GM18520 (cell line): Measurements from ENCODE around the gene NDUFAF8.
A peak's percentile ranks its signal among the peaks of the same experiment; 100 is the strongest.
"Not testable (repeated sequence)": the region's sequence is repeated elsewhere in the genome, so short reads cannot be mapped to it uniquely, and the experiment has no call there.

Experiments
- ATAC-seq: cut with Tn5 transposase; IDR thresholded peaks from one replicate; pipeline ENCODE4 v1.9.1; 2021; ENCODE audit not compliant: unreplicated experiment

Gene NDUFAF8

DNA sequence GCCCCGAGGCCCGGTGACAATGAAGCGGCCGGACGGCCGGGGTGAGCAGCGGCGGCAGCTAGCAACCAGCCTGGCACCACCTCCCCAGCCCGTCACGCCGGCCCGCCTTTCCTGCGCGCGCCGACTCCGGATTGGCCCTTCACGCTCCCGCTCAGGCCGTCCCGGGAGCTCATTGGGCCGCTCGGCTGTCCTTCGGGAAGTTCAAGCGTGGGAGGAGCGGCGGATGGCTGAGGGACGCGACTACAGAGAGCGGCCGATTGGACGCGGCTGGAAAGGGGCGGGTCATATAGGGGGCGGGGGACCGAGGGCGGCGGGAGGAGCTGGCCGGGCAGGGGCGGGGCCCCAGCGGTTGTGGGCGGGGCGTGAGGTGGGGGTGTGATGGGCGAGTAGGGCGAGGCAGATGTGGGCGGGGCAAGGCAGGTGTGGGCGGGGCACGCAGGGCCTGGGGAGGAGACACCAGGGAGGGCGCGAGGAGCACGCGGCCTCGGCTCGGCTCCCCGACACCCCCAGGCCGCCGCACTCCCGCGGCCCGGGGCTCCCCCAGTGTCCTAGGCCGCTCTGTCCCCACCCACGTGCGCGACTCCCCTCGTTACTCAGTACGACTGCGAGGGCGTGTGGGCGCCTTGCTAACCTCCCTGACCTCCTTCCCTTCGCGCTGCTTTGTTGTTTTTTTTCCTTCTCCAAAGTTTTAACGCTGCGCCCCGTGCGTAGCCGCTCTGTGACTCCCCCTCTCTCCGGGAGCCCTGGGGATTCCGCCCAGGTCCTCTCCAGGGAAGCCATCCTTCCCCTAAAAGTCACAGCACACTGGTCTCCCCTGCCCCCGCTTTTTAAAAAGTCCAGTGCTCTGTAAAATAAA, 16.0 kb upstream of the NDUFAF8 start, which contains the start of gene CEP131:
Gene CEP131, minus strand, starts transcription at position 60 of the 856 bp plus-strand sequence. CDS start 2,909 bp downstream, outside the sequence.
- peak; percentile 97 for ATAC-seq

DNA sequence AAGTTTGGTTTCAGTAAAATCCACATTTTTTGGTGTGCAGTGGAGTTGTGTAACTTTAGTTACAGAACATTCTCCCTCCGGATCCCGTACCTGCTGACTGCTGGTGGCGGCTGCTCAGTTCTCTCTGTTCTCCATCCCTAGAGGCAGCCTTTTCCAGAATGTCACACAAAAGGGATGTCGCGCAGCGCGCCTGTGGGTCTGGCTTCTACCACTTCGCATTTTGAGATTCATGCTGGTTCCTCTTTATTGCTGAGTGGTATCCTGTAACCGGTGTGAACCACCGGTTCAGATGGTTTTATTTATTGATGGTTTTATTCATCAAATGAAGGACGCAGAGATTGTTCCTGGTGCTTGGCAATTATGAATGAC, 15.4 kb upstream of the NDUFAF8 start:
- no peak for ATAC-seq

DNA sequence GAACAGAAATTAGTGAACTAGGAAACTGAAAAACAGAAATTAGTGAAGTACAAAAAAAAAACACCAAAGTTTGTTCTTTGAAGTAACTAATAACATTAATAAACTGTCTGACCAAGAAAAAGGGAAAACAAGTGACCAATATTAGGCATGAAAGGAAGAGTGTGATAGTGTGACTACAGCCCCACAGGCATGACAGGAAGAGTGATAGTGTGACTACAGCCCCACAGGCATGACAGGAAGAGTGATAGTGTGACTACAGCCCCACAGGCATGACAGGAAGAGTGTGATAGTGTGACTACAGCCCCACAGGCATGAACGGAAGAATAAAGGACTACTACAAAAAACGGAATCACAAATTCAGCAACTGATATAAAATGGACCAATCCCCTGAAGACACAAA, 11.5 kb upstream of the NDUFAF8 start:
- ATAC-seq = not testable (repeated sequence)

DNA sequence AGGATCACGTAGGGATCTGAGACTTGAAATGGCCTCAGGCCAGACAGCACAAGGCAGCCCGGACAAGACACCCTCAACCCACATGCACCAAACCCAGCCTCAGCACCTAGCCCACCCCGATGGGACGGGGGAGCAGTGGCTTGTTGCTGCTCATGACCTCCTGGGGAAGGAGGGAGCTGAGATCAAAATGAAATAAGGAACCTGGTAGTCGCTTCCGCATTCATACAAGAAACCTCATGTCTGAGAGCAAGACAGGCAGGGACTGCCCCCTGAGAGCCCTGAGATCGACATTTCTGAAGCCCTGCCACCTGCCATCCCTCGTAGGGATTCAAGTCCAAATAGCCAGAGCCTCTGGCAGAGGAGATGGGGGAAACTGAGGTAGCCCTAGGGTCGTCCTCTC, 10.7 kb upstream of the NDUFAF8 start:
- ATAC-seq = no peak

- ATAC-seq = no peak
Observed at GRCh38 chr17:81228834-81229665, 10.1 kb upstream of the NDUFAF8 start.

DNA sequence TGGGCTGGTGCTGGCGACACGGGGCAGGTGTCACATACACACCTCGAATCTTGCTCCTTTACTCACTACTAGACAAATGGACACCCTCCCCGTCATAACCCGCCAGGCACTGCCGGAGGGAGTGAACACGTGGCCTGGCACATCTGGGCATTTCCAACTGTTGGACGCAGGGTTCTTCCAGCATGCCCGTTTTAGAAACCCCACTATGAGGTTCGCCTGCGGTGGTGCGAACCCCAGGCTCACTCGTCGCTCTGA, 9.5 kb upstream of the NDUFAF8 start:
- ATAC-seq = no peak

DNA sequence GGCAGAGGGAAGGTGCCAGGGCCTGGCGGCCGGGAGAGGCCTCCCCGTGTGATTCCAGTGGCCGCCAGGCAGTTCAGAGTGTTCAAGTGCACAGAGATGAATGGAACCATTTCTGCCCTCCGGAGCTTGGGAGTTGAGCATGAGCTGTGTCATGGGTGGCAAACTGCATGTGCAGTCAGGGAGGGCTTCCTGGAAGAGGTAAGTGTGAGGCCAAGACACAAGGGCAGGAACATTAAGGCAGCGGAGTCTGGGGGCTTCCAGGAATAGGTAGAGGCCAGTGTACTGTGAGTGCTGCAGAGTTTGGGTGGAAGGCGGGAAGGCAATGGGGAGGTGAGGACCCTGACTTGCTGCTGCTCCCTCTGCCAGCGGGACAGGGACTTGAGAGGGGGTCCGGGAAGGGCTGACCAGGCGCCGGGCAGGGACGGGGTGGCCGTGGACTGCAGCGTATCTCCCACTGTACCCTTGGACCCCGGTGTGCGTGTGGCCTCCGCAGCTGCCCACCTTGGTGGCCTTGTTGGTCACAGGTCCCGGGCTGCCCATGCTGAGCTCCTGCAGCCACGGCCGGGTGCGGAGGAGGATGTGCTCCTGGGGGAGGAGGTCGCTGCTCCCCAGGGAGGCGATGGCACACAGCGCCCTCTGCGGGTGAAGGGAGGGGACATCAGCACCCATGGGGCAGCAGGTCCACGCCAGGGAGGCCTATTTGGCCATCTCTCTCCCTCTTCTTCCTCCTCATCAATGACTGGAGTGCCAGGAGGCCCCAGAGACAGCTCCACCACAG, 8.9 kb upstream of the NDUFAF8 start:
- no peak for ATAC-seq

- no peak for ATAC-seq
Observed at GRCh38 chr17:81231121-81231645, 7.9 kb upstream of the NDUFAF8 start.

GRCh38 chr17:81231766-81232581, 7.1 kb upstream of the NDUFAF8 start:
- no peak for ATAC-seq

DNA sequence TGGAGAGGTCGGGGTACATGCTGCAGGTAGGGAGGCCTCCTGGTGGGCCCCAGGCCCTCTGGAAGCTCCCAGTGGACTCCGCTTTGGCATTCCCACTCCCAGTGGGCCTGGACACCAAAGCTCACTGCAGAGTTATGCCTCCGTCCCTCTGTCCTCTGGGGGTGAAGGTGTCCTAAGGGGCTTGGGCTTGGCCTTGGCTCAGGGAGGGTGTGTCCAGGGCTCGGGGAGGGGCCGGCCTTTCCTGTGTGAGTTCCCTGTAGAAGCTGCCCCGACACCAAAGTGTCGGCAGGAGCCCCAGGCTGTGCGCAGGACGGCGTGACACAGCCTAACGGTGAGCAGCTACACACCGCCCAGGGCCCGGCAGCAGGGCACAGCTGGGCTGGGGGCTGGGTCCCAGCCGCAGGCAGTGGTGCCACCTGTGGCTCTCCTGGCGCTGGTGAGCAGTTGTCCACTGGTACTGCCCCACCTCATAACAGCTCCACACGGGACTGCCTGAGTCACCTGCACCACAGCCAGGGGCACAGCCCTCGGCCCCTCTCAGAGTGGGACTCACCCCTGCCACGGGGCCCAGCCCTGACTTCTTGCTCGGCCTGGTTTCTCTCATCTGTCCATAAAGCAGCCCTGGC, 6.4 kb upstream of the NDUFAF8 start:
- ATAC-seq = no peak

DNA sequence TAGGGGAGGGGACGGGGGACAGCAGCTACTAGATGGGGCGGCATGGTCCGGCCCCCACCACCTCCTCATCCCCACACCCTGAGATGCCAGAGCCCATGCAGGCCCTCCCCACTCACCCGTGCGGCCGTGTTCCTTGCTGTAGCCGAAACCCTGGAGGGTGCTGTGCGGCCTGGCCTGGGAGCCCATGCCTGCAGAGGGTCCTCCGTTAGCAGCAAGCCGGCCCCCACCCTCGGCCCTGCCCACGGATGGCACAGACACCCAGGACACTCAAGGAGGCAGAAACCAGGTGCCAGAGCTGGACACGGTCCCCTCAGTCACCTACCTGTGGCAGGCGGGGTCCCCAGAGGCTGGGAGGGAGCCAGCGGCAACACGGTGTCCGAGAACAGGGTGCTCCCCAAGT, 5.8 kb upstream of the NDUFAF8 start:
- ATAC-seq = no peak

DNA sequence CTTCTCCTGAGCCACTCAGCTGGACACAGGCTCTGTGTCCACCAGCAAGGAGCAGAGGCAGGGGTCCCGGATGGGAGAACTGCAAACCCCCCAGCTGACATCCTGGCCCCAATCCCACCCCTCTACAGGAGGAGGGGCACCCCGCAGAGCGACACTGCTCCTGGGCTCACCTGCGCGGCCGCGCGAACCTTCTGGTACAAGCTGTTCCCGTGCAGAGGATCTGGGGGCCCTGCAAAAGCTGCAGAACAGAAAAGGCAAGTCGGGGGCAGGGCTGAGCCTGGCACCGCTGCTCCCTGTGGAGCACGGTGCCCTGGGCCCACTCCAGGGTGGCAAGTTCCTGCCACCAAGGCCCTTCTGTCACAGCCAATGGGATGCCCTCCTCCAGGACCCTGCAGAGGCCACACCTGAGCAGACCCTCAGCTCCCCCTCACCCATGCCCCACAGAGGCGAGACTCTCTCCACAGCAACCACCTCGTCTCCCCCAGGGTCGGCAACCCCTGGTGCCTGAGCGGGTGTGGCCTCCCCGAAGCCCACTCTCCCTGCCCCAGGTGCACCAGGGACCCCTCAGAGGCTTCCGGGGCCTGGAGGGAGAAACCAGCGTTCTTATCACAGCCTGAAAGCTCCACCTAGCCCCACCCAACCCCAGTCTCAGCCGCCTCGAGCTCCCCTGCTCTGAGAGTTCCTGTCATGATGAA, 5.2 kb upstream of the NDUFAF8 start:
- no peak for ATAC-seq

GRCh38 chr17:81234506-81234855, 4.6 kb upstream of the NDUFAF8 start:
- ATAC-seq = no peak

- ATAC-seq = no peak
Observed at GRCh38 chr17:81234940-81235821, 3.9 kb upstream of the NDUFAF8 start.

DNA sequence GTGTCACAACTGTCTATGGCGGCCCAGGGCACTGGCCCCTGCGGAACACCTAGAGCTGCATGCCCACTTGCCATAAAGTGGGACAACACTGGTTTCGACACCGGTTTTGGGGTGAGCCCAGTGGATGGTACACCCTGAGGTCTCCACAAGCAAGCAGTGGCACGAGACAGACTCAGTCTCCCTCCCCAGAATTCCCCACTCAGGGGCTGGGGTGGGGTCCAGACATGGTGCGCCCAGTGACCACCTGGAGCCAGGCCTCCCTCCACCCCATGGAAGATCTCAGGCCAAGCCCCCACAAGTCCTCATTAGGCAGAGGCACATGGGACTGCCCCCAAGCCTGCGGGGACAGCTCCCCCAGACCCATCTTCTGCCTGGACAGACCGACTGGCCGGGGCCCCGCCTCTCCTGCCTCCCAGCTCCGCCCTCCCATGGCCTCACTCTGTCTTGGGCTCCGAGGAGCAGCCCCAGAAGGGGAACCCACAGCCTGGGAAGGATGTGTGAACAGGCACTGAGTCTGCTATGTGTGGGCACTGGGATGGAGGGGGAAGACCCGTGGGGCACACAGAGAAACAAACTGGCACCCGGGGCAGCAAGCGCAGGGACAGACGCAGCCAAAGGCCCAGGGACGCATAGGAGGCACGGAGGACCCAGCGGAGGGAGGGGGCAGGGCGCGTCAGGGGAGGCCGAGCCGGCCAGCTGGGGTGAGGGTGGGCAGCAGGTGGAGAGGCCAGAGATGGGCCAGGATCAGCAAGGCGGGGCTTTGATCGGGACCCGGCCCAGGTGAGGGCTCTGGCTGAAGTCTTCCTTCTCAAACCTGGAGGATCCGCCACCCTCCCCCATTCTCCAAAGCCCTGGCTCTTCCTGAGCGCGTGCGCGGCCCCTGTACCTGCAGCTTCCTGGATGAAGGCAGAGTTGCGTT, 3.0 kb upstream of the NDUFAF8 start:
- ATAC-seq = no peak

GRCh38 chr17:81236784-81237183, 2.3 kb upstream of the NDUFAF8 start:
- ATAC-seq = no peak
